ENCODE data around the gene ALKBH1.

- TF ChIP-seq CTCF (IDR thresholded peaks at IDR 0.05) (no peak), POLR2A (IDR thresholded peaks at IDR 0.05) (no peak), EP300 (IDR thresholded peaks at IDR 0.05) (no peak)
These were observed 34.6 kb downstream of the ALKBH1 start for GRCh38 chr14:77673193-77673592.
